HL-60/S4 treated with retinoic acid at 250 ng/mL for 4 days and 3 days (cell line): Measurements from ENCODE around the gene SAMHD1.
"Not testable (repeated sequence)": the region's sequence is repeated elsewhere in the genome, so short reads cannot be mapped to it uniquely, and the experiment has no call there.

ENCODE experiments used
- in situ Hi-C: fragments of 300-500 bp; cut with MboI; formaldehyde crosslinking; loops from 2 replicates; pipeline ENCODE4 v1.7.0; 2022; ENCODE audit warnings: low sequenced_read_pairs

SAMHD1 gene

GRCh38 chr20:36951198-36951978 is at the start of gene SAMHD1:
TSS of gene SAMHD1 (minus strand) at chr20:36951708. CDS start at chr20:36951643, 65 bp downstream.
- in situ Hi-C loops, result no loop called here

- in situ Hi-C loops, result not testable (repeated sequence)
Measured at GRCh38 chr20:37000171-37000570, 48.7 kb upstream of the SAMHD1 start.

GRCh38 chr20:36998652-36999051 is 47.1 kb upstream of the SAMHD1 start:
- in situ Hi-C loops, result no loop called here

GRCh38 chr20:36997121-36997520 is 45.6 kb upstream of the SAMHD1 start:
- in situ Hi-C loops, result no loop called here

- in situ Hi-C loops, result not testable (repeated sequence)
Measured at GRCh38 chr20:36994221-36994620, 42.7 kb upstream of the SAMHD1 start.

- in situ Hi-C loops, result no loop called here
Measured at GRCh38 chr20:36992802-36993334, 41.4 kb upstream of the SAMHD1 start.

- in situ Hi-C loops, result no loop called here
Measured at GRCh38 chr20:36991703-36992102, 40.2 kb upstream of the SAMHD1 start.

- in situ Hi-C loops, result no loop called here
Measured at GRCh38 chr20:36989797-36990196, 38.3 kb upstream of the SAMHD1 start.

GRCh38 chr20:36988494-36988966 is 37.0 kb upstream of the SAMHD1 start:
- in situ Hi-C loops, result no loop called here

GRCh38 chr20:36984257-36984638 is 32.7 kb upstream of the SAMHD1 start:
- in situ Hi-C loops, result no loop called here

- in situ Hi-C loops, result no loop called here
Measured at GRCh38 chr20:36975099-36975818, 23.8 kb upstream of the SAMHD1 start.

- in situ Hi-C loops, result no loop called here
Measured at GRCh38 chr20:36974660-36975059, 23.2 kb upstream of the SAMHD1 start.

- in situ Hi-C loops, result no loop called here
Measured at GRCh38 chr20:36971103-36971502, 19.6 kb upstream of the SAMHD1 start.

- in situ Hi-C loops, result no loop called here
Measured at GRCh38 chr20:36969478-36970186, 18.1 kb upstream of the SAMHD1 start.

- in situ Hi-C loops, result no loop called here
Measured at GRCh38 chr20:36969051-36969450, 17.5 kb upstream of the SAMHD1 start.

- in situ Hi-C loops, result no loop called here
Measured at GRCh38 chr20:36967636-36968035, 16.1 kb upstream of the SAMHD1 start.

GRCh38 chr20:36966965-36967364 is 15.5 kb upstream of the SAMHD1 start:
- in situ Hi-C loops, result not testable (repeated sequence)

- in situ Hi-C loops, result not testable (repeated sequence)
Measured at GRCh38 chr20:36962354-36962941, 10.9 kb upstream of the SAMHD1 start.

- in situ Hi-C loops, result no loop called here
Measured at GRCh38 chr20:36959242-36959641, 7.7 kb upstream of the SAMHD1 start.

GRCh38 chr20:36957875-36958667 is 6.6 kb upstream of the SAMHD1 start:
- in situ Hi-C loops, result no loop called here
